ENCODE results near the gene WASF2.

The WASF2 gene

DNA sequence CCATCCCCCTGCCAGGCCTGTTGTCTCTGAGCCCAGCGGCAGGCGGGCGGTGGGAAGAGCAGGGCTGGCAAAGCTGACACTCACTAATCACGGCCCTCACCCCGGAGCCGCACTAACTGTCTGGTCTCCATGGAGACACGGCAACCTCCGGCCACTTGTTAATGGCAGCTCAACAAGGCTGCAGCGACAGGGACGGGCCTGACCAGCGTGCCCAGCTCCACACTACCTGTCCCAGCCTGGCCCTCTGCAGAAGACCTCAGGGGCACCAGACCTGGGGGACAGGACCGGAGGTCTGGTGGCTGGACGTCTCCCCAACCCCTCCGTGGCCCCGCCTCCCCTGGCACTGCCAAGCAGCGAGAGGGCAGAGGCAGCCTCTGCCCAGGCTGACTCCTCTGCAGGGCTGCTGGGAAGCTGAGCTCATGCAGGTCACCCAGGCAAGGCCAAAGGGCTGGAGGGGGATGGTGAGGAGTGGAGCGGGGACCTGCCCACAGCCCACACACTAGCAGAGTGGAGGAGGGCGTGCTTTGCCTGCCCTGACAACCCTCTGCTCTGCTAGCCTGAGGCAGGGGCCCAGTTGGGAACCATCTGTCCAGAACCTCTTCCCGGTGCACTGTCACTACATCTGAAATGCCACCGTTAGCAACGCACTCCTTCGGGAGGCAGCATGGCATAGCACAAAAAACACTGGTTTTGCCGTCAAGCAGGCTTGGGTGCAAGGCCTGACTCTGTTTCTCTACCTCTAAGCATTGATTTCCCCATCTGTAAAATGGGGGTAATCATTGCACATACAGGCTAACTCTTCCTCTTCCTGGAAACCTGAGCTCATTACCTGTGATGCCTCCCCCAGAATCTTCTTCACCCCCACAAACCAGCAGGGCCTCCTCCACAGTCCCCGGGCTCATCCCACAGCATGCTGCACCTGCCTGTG is 29.6 kb upstream of the WASF2 start:
- no peak overlapping the region for H3K27ac ChIP-seq
- TF ChIP-seq ZFX (IDR thresholded peaks at IDR 0.05; ENCODE audit: borderline replicate concordance): no peak
- TF ChIP-seq, protein P1, sequence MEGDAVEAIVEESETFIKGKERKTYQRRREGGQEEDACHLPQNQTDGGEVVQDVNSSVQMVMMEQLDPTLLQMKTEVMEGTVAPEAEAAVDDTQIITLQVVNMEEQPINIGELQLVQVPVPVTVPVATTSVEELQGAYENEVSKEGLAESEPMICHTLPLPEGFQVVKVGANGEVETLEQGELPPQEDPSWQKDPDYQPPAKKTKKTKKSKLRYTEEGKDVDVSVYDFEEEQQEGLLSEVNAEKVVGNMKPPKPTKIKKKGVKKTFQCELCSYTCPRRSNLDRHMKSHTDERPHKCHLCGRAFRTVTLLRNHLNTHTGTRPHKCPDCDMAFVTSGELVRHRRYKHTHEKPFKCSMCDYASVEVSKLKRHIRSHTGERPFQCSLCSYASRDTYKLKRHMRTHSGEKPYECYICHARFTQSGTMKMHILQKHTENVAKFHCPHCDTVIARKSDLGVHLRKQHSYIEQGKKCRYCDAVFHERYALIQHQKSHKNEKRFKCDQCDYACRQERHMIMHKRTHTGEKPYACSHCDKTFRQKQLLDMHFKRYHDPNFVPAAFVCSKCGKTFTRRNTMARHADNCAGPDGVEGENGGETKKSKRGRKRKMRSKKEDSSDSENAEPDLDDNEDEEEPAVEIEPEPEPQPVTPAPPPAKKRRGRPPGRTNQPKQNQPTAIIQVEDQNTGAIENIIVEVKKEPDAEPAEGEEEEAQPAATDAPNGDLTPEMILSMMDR (IDR thresholded peaks at IDR 0.05): no peak

- no peak overlapping the region for H3K27ac ChIP-seq
- TF ChIP-seq ZFX (IDR thresholded peaks at IDR 0.05; ENCODE audit: borderline replicate concordance): no peak
- TF ChIP-seq, protein P1 (IDR thresholded peaks at IDR 0.05): no peak
These were observed 28.8 kb upstream of the WASF2 start for GRCh38 chr1:27518808-27519207.

- no peak overlapping the region for H3K27ac ChIP-seq
- TF ChIP-seq ZFX (IDR thresholded peaks at IDR 0.05; ENCODE audit: borderline replicate concordance): no peak
- TF ChIP-seq, protein P1 (IDR thresholded peaks at IDR 0.05): no peak
These were observed 28.1 kb upstream of the WASF2 start for GRCh38 chr1:27517907-27518718.

DNA sequence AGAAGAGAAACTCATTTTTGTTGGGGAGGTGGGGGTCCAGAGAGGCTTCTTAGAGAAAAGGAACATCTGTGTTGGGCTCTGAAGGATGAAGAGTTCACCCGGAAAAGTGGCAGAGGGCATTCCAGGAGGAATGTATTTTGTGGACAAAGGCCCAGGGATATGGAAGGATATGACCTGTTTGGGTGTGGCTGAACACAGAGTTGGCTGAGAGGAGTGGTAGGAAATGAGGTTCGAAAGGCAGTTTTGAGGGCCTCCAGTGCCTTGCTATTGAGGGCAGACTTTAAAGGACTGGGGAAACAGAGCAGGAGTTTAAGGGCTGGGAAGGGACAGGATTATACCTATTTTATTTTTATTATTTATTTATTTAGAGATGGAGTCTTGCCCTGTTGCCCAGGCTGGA is 27.3 kb upstream of the WASF2 start:
- TF ChIP-seq ZFX (IDR thresholded peaks at IDR 0.05; ENCODE audit: borderline replicate concordance): no peak
- TF ChIP-seq, protein P1 (IDR thresholded peaks at IDR 0.05): no peak
- no peak overlapping the region for H3K27ac ChIP-seq

DNA sequence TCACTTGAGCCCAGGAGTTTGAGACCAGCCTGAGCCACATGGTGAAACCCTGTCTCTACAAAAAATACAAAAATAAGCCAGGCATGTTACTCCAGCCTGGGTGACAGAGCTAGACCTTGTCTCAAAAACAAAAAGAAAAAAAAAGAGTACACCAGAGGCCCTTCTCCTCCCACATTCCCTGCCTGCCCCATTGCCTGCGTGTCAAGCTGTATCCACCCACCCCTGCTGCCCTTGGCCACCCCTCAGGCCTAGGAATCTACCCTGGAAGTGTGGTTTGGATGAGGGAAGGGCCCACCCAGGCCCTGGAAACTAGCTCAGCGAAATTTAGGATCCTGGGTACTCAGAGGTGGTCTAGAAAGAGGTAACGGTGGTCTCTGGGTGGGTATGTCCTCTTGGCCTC is 25.7 kb upstream of the WASF2 start:
- H3K27ac ChIP-seq: no peak overlapping the region
- no peak for TF ChIP-seq ZFX (IDR thresholded peaks at IDR 0.05; ENCODE audit: borderline replicate concordance)
- TF ChIP-seq, protein P1 (IDR thresholded peaks at IDR 0.05): no peak

DNA sequence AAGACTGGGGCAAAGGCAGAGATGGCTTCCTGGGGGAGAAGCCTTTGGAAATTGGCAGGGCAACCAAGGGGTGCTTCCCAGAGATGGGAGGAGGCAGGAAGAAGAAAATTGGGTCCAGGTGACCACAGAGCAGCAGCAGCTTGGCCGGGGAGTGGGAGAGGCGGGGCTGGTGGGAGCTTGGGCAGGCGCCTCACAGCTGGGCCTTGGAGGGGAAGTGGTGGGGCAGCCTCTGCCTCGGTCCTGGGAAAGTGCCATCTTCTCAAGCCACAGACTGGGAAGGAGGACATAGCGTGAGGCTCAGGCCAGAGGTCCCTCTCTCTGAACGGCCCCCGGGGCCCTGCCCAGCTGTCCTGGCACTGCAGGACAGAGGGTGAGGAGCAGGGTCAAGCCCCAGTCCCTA is 24.0 kb upstream of the WASF2 start:
- no peak for TF ChIP-seq ZFX (IDR thresholded peaks at IDR 0.05; ENCODE audit: borderline replicate concordance)
- TF ChIP-seq, protein P1 (IDR thresholded peaks at IDR 0.05): no peak
- H3K27ac ChIP-seq: no peak overlapping the region
